Transverse colon (tissue), 4 donors: Measurements from ENCODE around the gene USP30. TPM values are rescaled to one million over a fixed set of nuclear protein-coding genes. Genes with fewer than 3 reads are reported as not detected.

Source experiments
- DNase-seq: peaks from one replicate; pipeline ENCODE4 v3.0.0-alpha.2; 2019
- H3K27ac ChIP-seq, 4 donors: fragments of 200-600 bp; sonication (generic); 2 replicates each; pipeline ENCODE4 v1.5.1; 2016 to 2018; ENCODE audit warnings: inconsistent platforms in 4 of 4
- H3K27me3 ChIP-seq: fragments of 200-600 bp; sonication (generic); 2 replicates; pipeline ENCODE4 v1.5.1; 2017; ENCODE audit warnings: inconsistent platforms
- H3K36me3 ChIP-seq, 4 donors: fragments of 200-600 bp; sonication (generic); 2 replicates each; pipeline ENCODE4 v1.5.1; 2017 to 2019; ENCODE audit warnings: inconsistent platforms in 4 of 4
- H3K4me1 ChIP-seq, 4 donors: fragments of 200-600 bp; sonication (generic); 2 replicates each; pipeline ENCODE4 v1.5.1; 2017 to 2020; ENCODE audit warnings: inconsistent platforms in 4 of 4
- H3K4me3 ChIP-seq, 4 donors: fragments of 200-600 bp; sonication (generic); 1 replicate in 1 of 4; 2 replicates in 3 of 4; pipeline versions ENCODE4 v1.5.1 to v1.6.1; 2017 to 2019; ENCODE audit warnings: inconsistent platforms in 4 of 4
- H3K9me3 ChIP-seq, 2 donors: fragments of 200-600 bp; sonication (generic); 2 replicates each; pipeline ENCODE4 v1.5.1; 2017 to 2019; ENCODE audit warnings: inconsistent platforms in 2 of 2
- EP300 ChIP-seq: sonication (generic); formaldehyde crosslinking; IDR thresholded peaks from one replicate; pipeline ENCODE4 v1.6.1; 2017; ENCODE audit warnings: antibody characterized with exemption, low read depth
- POLR2A ChIP-seq: fragments of 450-650 bp; IDR thresholded peaks from one replicate; pipeline ENCODE4 v1.6.1; 2016; ENCODE audit warnings: antibody characterized with exemption, mild to moderate bottlenecking, moderate library complexity
- POLR2AphosphoS5 ChIP-seq, 3 donors: sonication (generic); formaldehyde crosslinking; IDR thresholded peaks; one replicate each; pipeline ENCODE4 v1.6.1; 2016; ENCODE audit warnings: antibody characterized with exemption in 3 of 3
- WGBS, 2 donors: methylation state at CpG; one replicate each; pipeline ENCODE4 v1.1.5; 2018; ENCODE audit warnings: low coverage in 1 of 2; 5-methylcytosine and 5-hydroxymethylcytosine counted together
- in situ Hi-C, 4 donors: fragments of 200-750 bp; cut with MboI; loops; one replicate each; pipeline versions ENCODE4 v1.15.0 to v1.15.1; 2017; ENCODE audit warnings: low sequenced_read_pairs in 3 of 4, low pct_ligation_motif_present in 1 of 4, low pct_unique_long_range_greater_than_20kb in 1 of 4
- intact Hi-C: fragments of 100-400 bp; cut with DNase I; formaldehyde crosslinking; loops from one replicate; pipeline ENCODE4 v1.15.1; 2023; ENCODE audit warnings: low total_unique reads
- total RNA-seq, 4 donors: library from RNA; depleted of rRNA; stranded (reverse); fragments of >200 nt; gene quantifications; one replicate each; pipeline ENCODE4 v1.1.0, GENCODE V29; 2016
- TF ChIP-seq, protein P1 (sequence below), 5 experiments: fragments of 200-600 bp in 3 of 5; fragments of 450-650 bp in 2 of 5; sonication (generic) in 3 of 5; IDR thresholded peaks; 1 replicate in 2 of 5; 2 replicates in 3 of 5; pipeline ENCODE4 v1.5.1; 2016 to 2017; ENCODE audit warnings: antibody characterized with exemption in 5 of 5, inconsistent platforms in 3 of 5, mild to moderate bottlenecking in 2 of 5, moderate library complexity in 1 of 5

USP30 gene
- total RNA-seq, 4 donors from 2014 or later = 6.8 to 38.9 (median 24.9) TPM

DNA sequence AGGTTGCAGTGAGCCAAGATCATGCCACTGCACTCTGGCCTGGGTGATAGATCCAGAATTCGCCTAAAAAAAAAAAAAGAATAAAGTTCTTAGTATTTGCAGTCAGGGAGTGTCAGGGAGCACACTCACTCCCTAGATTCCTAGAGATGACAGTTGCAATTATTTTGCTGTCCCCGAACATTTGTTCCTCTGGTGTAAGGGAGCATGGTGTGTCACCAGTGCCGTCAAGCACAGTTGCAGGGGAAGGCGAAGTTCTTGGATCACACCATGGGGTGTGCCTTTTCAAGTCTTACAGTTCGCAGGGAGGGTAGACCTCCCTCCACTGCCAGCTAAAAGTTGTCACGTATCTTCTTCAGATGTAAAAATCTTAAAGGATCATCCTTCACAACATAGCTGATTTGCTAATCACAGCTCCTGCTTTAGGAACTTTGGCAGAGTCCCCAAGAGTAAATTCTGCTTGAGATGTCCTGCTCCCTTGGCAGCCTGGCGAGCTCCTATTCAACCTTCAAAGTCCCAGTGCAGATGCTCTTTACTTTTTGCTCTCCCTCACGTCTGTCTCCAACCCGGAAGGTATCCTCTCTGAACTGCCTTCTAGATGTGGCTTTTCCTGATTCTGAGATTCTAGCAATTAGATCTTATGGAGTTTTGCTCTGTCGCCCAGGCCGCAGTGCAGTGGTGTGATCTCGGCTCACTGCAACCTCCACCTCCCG, 75.3 kb downstream of the USP30 start:
- Histone ChIP-seq H3K36me3 (no peaks in the 10 kb centered on the region), H3K4me3 (no peak overlapping the region), H3K27ac (peak overlapping the region in 1 of 4 donors; percentile 51), H3K27me3 (no peaks in the 10 kb centered on the region), H3K9me3 (no peaks in the 10 kb centered on the region), H3K4me1 (peaks cover 4 to 17% (median 8%) of the 10 kb centered on the region in 4 donors)
- intact Hi-C loops (no loop called here), in situ Hi-C loops (no loop called here)
- TF ChIP-seq EP300 = no peak
- no peak for TF ChIP-seq POLR2AphosphoS5 (IDR thresholded peaks at IDR 0.05)
- TF ChIP-seq, protein P1, sequence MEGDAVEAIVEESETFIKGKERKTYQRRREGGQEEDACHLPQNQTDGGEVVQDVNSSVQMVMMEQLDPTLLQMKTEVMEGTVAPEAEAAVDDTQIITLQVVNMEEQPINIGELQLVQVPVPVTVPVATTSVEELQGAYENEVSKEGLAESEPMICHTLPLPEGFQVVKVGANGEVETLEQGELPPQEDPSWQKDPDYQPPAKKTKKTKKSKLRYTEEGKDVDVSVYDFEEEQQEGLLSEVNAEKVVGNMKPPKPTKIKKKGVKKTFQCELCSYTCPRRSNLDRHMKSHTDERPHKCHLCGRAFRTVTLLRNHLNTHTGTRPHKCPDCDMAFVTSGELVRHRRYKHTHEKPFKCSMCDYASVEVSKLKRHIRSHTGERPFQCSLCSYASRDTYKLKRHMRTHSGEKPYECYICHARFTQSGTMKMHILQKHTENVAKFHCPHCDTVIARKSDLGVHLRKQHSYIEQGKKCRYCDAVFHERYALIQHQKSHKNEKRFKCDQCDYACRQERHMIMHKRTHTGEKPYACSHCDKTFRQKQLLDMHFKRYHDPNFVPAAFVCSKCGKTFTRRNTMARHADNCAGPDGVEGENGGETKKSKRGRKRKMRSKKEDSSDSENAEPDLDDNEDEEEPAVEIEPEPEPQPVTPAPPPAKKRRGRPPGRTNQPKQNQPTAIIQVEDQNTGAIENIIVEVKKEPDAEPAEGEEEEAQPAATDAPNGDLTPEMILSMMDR (IDR thresholded peaks at IDR 0.05) = no peak
- no peak for TF ChIP-seq POLR2A
- WGBS, 2 donors = 80 to 90% methylated on average over 5 to 13 of the region's 13 CpGs
- no peak for DNase-seq

GRCh38 chr12:109130297-109131153, 78.1 kb downstream of the USP30 start:
- no peaks in the 10 kb centered on the region for H3K36me3 ChIP-seq
- no peak overlapping the region for H3K4me3 ChIP-seq
- no peaks in the 10 kb centered on the region for H3K27me3 ChIP-seq
- H3K27ac ChIP-seq = peak overlapping the region; percentile 7 to 79 (median 57)
- intact Hi-C loops (loop anchor here (1.0 kb wide), 1 partner anchor 31 kb away; no protein-coding TSS in a partner anchor), in situ Hi-C loops (no loop called here)
- TF ChIP-seq POLR2A = no peak
- no peak for TF ChIP-seq EP300
- TF ChIP-seq, protein P1 (IDR thresholded peaks at IDR 0.05) = no peak
- no peak for TF ChIP-seq POLR2AphosphoS5 (IDR thresholded peaks at IDR 0.05)
- 91% methylated on average over 15 of the region's 15 CpGs; no CpG with 5 or more reads in 1 of the 2 donors for WGBS, 2 donors
- H3K9me3 ChIP-seq = no peaks in the 10 kb centered on the region
- H3K4me1 ChIP-seq = peaks cover 4 to 12% (median 7%) of the 10 kb centered on the region in 4 donors
- DNase-seq = no peak

GRCh38 chr12:109131154-109132050, 79.0 kb downstream of the USP30 start:
- Histone ChIP-seq H3K27ac (peak overlapping the region; percentile 7 to 79 (median 57)), H3K4me3 (no peak overlapping the region), H3K36me3 (peaks cover 0 to 3% (median 0%) of the 10 kb centered on the region in 4 donors), H3K27me3 (no peaks in the 10 kb centered on the region), H3K9me3 (no peaks in the 10 kb centered on the region), H3K4me1 (peaks cover 0 to 3% (median under 1%) of the 10 kb centered on the region in 4 donors)
- intact Hi-C loops (loop anchor here (1.0 kb wide), 1 partner anchor 32 kb away; no protein-coding TSS in a partner anchor), in situ Hi-C loops (no loop called here)
- peak; percentile 44 for DNase-seq
- 53 to 71% methylated on average over 3 to 24 of the region's 24 CpGs for WGBS, 2 donors
- TF ChIP-seq EP300 (no peak), POLR2A (no peak), POLR2AphosphoS5 (IDR thresholded peaks at IDR 0.05) (no peak)
- TF ChIP-seq, protein P1 (IDR thresholded peaks at IDR 0.05) = no peak
